Fibroblast of pulmonary artery (primary cell): Measurements from ENCODE around the gene DGKD.
A peak's percentile ranks its signal among the peaks of the same experiment; 100 is the strongest.

Source experiments
- DNase-seq: peaks from one replicate; pipeline ENCODE4 v3.0.0-alpha.2; 2010; ENCODE audit warnings: low read depth
- H3K4me3 ChIP-seq: replicated peaks from 2 replicates; pipeline ENCODE4 v1.5.1; 2011; ENCODE audit warnings: low read depth, mild to moderate bottlenecking, control low read depth, low read length, moderate library complexity
- TF ChIP-seq, protein P1 (sequence below): IDR thresholded peaks from 2 replicates; pipeline ENCODE4 v1.5.1; 2011; ENCODE audit warnings: mild to moderate bottlenecking, control low read depth, low read length, inconsistent platforms; ENCODE audit errors: missing control alignments

DGKD gene

DNA sequence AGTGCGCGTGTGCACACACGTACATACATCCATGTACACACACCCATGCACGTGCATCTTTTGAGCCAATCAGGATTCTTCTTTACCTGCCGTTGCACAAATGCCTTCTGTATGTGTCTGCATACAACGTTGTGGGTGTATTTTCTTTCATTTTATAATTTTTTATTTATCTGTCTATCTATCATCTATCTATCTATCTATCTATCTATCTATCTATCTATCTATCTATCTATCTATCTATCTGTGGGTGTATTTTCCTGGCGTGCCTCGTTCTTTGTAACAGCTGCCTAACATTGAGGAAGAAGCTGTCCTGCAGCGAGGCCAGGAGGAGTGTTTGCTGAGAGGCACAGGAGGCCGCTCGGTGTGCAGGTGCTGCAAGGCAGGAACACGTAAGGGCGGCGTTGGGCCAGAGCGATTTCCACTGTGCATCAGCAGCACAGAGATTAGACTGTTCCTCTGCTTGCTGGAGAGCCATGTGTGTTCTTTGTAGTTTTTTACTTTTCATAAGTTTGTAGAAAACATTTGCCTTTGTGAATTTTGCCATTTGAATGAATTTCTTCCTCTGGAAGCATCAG lies 84.4 kb downstream of the DGKD start:
- DNase-seq: no peak
- TF ChIP-seq, protein P1, sequence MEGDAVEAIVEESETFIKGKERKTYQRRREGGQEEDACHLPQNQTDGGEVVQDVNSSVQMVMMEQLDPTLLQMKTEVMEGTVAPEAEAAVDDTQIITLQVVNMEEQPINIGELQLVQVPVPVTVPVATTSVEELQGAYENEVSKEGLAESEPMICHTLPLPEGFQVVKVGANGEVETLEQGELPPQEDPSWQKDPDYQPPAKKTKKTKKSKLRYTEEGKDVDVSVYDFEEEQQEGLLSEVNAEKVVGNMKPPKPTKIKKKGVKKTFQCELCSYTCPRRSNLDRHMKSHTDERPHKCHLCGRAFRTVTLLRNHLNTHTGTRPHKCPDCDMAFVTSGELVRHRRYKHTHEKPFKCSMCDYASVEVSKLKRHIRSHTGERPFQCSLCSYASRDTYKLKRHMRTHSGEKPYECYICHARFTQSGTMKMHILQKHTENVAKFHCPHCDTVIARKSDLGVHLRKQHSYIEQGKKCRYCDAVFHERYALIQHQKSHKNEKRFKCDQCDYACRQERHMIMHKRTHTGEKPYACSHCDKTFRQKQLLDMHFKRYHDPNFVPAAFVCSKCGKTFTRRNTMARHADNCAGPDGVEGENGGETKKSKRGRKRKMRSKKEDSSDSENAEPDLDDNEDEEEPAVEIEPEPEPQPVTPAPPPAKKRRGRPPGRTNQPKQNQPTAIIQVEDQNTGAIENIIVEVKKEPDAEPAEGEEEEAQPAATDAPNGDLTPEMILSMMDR: no peak
- no peak overlapping the region for H3K4me3 ChIP-seq

- TF ChIP-seq, protein P1: no peak
- DNase-seq: peak; percentile 88
- no peak overlapping the region for H3K4me3 ChIP-seq
These were observed 84.9 kb downstream of the DGKD start for GRCh38 chr2:233439191-233439590.

GRCh38 chr2:233440314-233440713 lies 86.0 kb downstream of the DGKD start:
- TF ChIP-seq, protein P1: no peak
- DNase-seq: no peak
- H3K4me3 ChIP-seq: no peak overlapping the region

DNA sequence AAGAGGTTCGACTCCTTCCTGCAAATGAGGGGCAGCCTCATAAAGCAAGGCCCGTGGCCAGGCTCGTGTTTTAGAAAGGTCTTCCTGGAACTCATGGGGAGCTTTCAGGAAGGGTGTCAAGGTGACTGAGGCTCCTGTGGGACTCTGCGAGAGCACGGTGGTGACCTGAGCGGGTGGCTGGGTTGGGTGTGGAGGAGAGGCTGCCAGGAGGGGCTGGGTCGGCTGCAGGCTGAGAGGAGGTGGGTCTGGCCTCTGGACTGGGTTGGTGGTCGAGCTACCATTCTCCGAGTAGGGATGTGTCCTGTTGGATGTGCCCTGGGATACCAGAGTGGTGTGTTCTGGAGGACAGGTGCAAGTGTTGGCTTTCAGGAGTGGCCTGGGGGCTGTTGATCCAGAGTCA lies 86.4 kb downstream of the DGKD start:
- TF ChIP-seq, protein P1: no peak
- no peak for DNase-seq
- no peak overlapping the region for H3K4me3 ChIP-seq

DNA sequence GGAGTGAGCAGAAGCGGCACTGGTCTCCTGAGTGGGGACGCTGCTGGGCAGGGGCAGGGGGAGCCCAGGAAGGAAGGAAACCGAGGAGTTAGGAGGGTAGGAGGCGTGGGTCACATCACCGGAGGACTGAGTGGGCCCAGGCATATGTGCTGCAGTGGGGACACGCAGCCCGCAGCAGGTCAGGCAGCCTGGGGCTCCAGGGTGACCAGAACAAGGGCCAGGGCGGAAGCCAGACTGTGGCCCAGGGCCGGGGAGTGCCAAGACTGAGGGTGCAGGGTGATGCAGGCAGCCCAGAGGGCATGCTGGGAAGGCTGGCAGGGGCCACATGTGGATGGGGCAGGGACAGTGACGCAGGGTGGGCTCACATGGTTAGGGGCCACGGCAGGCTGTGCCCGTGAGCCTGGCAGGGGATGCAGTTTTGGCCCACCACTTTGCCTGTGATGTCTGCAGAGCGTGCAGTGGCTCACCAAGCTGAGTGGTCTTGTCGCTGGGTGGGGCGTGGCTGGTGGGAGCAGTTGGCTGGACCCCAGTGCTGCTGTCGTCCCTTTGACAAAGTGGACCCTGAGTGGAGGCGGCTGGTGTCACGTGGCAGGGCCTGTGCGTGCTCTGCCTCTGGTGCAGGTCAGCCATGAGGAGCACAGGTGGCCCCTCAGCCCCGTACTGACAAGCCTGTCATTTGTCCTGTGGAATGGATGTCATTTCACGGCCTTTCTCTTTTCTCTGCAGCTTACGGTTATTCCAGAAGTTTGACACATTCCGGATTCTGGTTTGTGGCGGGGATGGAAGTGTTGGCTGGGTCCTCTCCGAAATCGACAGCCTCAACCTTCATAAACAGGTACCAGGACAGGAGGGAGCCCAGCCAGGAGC lies 87.1 kb downstream of the DGKD start:
- DNase-seq: no peak
- TF ChIP-seq, protein P1: no peak
- H3K4me3 ChIP-seq: no peak overlapping the region

DNA sequence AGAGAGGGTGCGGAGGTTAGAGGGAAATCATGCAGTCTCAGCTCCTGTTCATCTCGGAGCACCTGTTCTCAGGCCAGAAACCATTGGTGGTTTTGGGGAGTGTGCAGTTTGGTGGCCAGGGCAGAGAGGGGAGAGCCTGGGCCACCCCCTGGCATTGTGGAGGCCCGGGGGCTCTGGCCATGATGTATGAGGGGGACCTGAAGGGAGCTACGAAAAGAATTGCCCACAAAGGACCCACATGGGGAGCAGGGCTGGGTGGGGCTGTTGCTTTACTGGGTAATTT lies 87.7 kb downstream of the DGKD start:
- DNase-seq: no peak
- TF ChIP-seq, protein P1: no peak
- H3K4me3 ChIP-seq: no peak overlapping the region

DNA sequence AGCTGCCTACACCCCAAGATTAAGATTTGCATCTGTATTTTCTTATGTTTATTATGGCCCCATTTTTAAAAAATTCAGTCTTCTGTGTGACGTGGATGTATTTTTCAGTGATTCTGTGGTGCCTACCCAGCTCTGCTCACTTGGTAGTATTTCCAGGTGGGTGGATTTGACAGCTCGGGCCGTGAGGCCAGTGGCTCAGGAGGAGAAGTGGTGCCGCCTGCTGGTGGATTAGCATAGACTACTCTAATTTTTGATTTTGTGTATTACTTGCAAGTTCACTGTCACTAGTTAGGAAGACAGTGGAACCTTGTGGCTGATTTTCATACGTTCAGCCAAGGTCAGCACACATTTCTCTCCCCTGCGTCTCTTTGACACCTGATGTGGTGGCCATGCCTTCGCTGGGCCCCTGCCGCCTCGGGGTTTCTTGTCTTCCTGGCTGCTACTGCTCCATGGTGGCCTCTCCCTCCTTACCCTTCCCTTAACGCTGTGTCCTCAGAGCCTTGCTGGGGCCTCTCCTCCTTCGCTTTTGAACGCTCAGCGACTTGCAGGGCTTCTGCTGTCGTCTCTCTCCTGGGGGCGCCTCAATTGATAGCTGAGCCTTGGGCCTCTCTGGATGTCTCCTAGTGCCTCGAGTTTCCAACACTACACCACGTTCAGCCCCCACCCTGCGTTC lies 89.4 kb downstream of the DGKD start:
- TF ChIP-seq, protein P1: peak; percentile 86
- peak; percentile 90 for DNase-seq
- H3K4me3 ChIP-seq: no peak overlapping the region
